Measurements from ENCODE around the gene GALNT1.

DNA sequence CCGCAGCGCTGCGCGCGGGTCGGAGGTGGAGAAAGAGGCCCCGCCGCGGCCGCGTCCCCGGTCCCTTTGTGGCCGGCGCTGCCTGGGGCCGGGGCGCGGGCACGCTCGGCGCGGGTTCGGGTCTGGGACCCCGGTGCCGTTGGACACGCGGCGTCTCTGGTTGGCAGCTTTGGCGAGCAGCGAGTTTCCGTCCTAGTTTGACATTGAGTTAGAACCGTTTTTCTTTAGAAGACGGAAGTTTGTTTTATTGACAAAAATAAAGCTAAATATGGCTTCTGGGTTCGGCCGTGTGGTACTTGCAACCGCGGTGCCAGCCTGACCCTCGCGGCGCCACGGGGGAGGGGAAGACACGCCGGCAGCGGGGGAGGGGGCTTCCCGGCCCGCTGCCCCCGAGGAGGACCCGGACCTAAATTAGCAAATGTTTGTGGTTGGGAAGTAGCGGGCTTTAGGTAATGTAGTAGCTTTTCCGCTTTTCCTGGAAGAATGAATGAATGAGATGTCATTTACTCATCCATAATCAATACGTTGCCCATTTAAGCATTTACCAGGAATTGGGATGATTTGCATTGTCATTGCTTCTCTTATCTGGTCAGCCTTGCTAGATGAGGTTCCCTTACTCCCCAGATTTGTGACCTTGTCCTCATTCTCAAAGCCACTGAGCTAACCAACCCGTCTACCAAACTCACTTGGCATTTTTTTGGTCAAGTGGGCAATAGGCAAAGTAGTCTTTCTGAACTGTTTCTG is 530 bp downstream of the GALNT1 start:
- TF ChIP-seq, protein P1, sequence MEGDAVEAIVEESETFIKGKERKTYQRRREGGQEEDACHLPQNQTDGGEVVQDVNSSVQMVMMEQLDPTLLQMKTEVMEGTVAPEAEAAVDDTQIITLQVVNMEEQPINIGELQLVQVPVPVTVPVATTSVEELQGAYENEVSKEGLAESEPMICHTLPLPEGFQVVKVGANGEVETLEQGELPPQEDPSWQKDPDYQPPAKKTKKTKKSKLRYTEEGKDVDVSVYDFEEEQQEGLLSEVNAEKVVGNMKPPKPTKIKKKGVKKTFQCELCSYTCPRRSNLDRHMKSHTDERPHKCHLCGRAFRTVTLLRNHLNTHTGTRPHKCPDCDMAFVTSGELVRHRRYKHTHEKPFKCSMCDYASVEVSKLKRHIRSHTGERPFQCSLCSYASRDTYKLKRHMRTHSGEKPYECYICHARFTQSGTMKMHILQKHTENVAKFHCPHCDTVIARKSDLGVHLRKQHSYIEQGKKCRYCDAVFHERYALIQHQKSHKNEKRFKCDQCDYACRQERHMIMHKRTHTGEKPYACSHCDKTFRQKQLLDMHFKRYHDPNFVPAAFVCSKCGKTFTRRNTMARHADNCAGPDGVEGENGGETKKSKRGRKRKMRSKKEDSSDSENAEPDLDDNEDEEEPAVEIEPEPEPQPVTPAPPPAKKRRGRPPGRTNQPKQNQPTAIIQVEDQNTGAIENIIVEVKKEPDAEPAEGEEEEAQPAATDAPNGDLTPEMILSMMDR (IDR thresholded peaks at IDR 0.05): no peak
- TF ChIP-seq POLR2A (IDR thresholded peaks at IDR 0.05): no peak
